Bone marrow (tissue), 2 donors: Measurements from ENCODE around the gene OR5H6.
"Not testable (repeated sequence)": the region's sequence is repeated elsewhere in the genome, so short reads cannot be mapped to it uniquely, and the experiment has no call there.

Experiments
- DNase-seq, 2 donors: peaks; one replicate each; lab custom pipeline; 2025; lab: John Stamatoyannopoulos, UW

Gene OR5H6

DNA sequence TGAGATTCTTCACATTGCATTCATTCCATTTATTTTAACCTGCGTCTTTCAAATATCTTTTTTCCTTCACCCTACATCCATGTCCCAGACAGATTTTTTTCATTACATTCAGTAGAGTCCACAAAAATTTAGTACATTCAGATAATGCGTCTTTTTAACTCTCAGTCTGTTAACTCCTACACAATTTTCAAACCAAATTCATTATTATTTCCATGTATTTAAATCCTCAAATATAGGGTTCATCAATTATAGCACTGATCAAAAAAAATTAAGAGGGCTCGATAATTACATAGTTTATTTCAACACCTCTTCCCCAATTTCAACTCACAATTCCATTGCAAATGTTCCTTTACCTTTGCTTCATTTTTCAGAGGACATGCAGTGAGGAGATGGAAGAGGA, at the start of gene OR5H6:
OR5H6 (plus strand) TSS at position 301 of the 400 bp plus-strand sequence; CDS start at position 390, 89 bp downstream.
- no peak for DNase-seq

DNA sequence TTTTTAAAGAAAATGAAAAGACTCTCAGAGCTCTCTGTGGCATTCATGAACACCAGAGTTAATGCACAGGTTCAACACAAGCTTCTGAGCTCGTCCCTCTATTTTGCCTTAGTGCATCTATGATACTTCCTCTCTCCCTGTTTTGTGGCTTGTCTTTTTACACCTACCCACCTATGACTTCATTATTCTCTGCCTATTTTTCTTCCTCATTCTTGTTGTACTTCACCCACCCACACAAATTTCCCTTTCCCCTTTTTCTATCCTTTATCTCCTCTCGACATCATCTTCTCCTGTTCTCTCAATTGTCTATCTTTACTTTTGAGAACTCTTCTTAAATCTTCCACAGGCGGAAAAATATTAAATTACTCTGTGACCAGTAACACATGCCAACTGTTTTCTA, 49.0 kb upstream of the OR5H6 start:
- no peak for DNase-seq

GRCh38 chr3:98223907-98224672, 40.0 kb upstream of the OR5H6 start:
- DNase-seq: no peak

DNA sequence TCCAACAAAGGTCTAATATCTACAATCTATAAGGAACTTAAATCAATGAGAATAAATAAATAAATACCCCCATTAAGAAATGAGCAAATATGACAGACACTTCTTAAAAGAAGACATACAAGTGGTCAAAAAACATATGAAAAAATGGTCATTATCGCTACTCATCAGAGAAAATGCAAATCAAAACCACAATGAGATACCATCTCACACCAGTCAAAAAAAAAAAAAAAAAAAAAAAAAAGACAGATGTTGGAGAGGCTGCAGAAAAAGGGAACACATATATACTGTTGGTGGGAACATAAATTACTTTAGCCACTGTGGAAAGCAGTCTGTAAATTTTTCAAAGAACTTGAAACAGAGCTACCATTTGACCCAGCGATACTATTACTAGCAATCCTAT, 31.6 kb upstream of the OR5H6 start:
- no peak for DNase-seq

- DNase-seq: no peak
These were observed 30.6 kb upstream of the OR5H6 start for GRCh38 chr3:98233468-98233867.

DNA sequence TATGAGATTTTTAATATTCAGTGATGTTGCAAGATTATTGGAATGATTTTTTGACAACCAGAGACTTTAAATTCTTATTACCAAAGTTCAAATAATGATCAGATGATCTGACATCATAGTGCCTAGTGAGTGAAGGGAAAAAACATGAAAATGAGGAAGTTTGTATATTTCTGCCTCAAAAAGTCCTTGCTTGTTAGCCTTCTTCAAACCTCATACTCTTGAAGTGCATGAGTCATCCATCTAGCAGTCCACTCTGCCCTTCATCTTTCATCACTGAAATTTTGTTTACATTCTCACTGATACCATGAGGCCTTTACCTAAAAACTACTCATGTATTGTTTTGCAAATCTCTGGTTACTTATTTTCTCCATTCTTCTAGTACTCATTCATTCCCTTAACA, 23.9 kb upstream of the OR5H6 start:
- DNase-seq: peak in 1 of 2 donors; percentile 12

- DNase-seq: no peak
These were observed 21.9 kb upstream of the OR5H6 start for GRCh38 chr3:98242155-98242554.

DNA sequence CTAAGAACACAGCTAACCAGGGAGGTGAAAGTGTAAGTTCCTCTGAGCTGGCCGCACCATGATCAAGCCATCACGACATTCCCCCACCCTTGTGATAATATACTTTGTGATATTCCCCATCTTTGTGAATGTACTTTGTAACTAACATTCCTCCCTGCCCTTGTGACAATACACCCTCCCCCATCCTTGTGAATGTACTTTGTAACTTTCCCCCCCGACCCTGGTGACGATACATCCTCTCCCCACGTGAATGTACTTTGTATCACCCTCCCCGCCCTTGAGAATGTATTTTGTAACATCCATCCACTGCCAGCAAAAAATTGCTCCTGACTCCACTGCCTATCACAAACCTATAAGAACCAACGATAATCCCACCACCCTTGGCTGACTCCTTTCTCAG, 20.2 kb upstream of the OR5H6 start:
- DNase-seq: no peak

DNA sequence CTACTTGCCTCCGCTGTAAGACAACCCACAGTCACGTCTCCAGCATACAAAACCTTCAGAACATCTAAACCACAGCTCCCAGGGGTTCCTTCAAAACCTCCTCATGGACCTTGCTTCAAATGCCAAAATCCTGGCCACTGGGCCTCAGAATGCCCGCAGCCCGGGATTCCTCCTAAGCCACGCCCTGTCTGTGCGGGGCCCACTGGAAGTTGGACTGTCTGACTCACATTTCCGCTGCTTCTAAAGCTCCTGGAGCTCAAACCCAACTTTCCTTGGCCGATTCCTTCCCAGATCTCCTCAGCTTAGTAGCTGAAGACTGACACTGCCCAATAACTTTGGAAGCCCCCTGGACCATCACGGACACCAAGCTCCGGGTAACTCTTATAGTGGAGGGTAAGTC, 17.9 kb upstream of the OR5H6 start:
- DNase-seq: no peak

DNA sequence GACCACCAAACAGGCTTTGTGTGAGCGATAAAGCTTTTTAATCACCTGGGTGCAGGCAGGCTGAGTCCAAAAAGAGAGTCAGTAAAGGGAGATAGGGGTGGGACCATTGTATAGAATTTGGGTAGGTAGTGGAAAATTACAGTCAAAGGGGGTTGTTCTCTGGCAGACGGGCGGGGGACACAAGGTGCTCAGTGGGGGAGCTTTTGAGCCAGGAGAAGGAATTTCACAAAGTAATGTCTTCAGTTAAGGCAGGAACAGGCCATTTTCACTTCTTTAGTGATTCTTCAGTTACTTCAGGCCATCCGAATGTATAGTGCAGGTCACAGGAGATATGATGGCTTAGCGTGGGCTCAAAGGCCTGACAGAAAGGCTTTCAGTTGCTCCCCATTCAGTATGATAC, 8.0 kb upstream of the OR5H6 start:
- not testable (repeated sequence) for DNase-seq

GRCh38 chr3:98259707-98260106, 4.3 kb upstream of the OR5H6 start:
- no peak for DNase-seq

DNA sequence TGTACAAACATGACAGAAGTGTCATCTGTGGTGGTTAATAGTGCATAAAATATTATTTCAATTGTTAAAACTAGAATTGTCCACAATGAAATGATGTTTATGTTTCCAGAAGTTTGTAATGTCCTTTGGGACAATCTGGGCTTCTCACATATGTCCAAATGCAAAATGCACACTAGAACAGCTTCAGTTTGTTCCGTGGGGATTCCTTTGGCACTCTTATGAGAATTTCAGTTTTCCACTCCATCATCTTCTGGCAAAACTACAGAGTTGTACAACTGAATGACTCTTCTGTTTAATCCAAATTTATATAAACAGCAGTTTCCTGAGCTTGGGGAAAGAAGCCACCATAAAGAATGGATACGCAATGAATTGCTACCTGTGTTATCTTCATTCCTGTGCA, 2.0 kb upstream of the OR5H6 start:
- DNase-seq: no peak

- DNase-seq: no peak
These were observed 5.8 kb downstream of the OR5H6 start for GRCh38 chr3:98269846-98270245.

- no peak for DNase-seq
These were observed 8.1 kb downstream of the OR5H6 start for GRCh38 chr3:98272126-98272525.

DNA sequence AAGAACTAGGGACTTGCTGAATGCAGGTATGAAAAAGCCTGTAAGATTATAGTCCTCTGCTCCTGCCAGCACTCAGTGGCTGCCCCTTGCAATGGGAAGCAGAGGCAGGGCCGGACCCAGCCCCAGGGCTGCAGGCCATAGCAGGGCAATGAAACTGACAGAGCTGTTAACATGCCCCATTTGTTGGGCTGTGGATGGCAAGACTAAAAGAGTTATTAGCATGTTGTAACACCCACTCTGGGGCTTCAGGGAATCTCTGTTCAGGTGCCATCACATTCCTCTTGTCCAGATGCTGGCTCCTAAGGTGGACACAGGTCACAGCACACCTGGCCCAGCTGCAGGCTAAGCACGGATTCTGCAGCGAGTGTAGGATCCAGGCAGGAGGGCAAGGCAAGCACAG, 10.9 kb downstream of the OR5H6 start:
- no peak for DNase-seq

DNA sequence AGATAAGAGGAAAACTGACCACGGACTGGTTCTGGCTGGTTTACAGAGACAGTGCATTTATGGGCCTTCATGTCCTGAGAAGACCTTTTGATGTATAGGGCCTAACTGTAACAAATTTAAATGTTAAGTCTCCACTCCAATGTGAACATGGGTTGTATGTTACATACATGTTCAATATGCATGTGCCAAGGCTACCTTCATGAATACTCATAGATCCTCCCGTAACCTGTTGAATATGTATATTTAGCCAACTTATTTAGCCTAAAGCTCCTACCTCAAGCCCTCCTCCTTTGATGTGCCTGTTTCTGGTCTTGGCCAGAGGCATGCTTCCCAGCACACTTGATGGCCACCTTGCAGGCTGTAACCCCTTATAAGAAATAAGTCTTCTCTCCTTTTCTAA, 18.2 kb downstream of the OR5H6 start, which contains the start of gene OR5H2:
OR5H2 (plus strand) TSS at position 301 of the 400 bp plus-strand sequence. CDS start 398 bp downstream, outside the sequence.
- no peak for DNase-seq

- no peak for DNase-seq
These were observed 26.9 kb downstream of the OR5H6 start for GRCh38 chr3:98290916-98291315.

- DNase-seq: no peak
These were observed 27.4 kb downstream of the OR5H6 start for GRCh38 chr3:98291332-98291957.
